Common myeloid progenitor, CD34-positive (primary cell): ENCODE measurements around the gene CADPS2. TPM values are rescaled to one million over a fixed set of nuclear protein-coding genes. Genes with fewer than 3 reads are reported as not detected.
A peak's percentile ranks its signal among the peaks of the same experiment; 100 is the strongest.

ENCODE experiments used
- CTCF ChIA-PET: fragments of 350-600 bp; sonication (Branson Sonifier 250); formaldehyde crosslinking; loops from one replicate; lab custom pipeline; 2021; ENCODE audit warnings: antibody characterized with exemption; lab: Charles Lee
- POLR2A ChIA-PET: fragments of 350-600 bp; sonication (Branson Sonifier 250); formaldehyde crosslinking; loops from one replicate; lab custom pipeline; 2021; ENCODE audit warnings: antibody characterized with exemption; lab: Charles Lee
- DNase-seq, 3 donors: peaks; one replicate each; pipeline versions ENCODE4 v3.0.0 to v3.0.0-alpha.2; 2013
- H3K27ac ChIP-seq, 2 experiments: 1 replicate in 1 of 2; 2 replicates in 1 of 2; pipeline ENCODE4 v1.7.0; 2013; ENCODE audit warnings: inconsistent platforms in 2 of 2, low read length in 2 of 2, mild to moderate bottlenecking in 2 of 2, low read depth in 1 of 2, moderate library complexity in 1 of 2; ENCODE audit not compliant: severe bottlenecking in 2 of 2, insufficient read depth in 1 of 2, poor library complexity in 1 of 2
- H3K27me3 ChIP-seq, 5 experiments: replicated peaks in 2 of 5; 1 replicate in 3 of 5; 2 replicates in 2 of 5; pipeline versions ENCODE4 v1.6.1 to v1.7.0; 2013; ENCODE audit warnings: low read length in 4 of 5, mild to moderate bottlenecking in 2 of 5, moderate library complexity in 2 of 5, inconsistent platforms in 1 of 5; ENCODE audit not compliant: insufficient read depth in 5 of 5, control insufficient read depth in 4 of 5
- H3K36me3 ChIP-seq, 4 experiments: 1 replicate in 2 of 4; 2 replicates in 2 of 4; pipeline versions ENCODE4 v1.6.1 to v1.7.0; 2013; ENCODE audit warnings: low read length in 3 of 4, control low read depth in 1 of 4, mild to moderate bottlenecking in 1 of 4; ENCODE audit not compliant: control insufficient read depth in 4 of 4, insufficient read depth in 4 of 4
- H3K4me1 ChIP-seq, 4 experiments: 1 replicate in 3 of 4; 2 replicates in 1 of 4; pipeline versions ENCODE4 v1.6.1 to v1.7.1; 2013; ENCODE audit warnings: low read length in 3 of 4, mild to moderate bottlenecking in 3 of 4, control low read depth in 1 of 4, inconsistent platforms in 1 of 4, moderate library complexity in 1 of 4; ENCODE audit not compliant: control insufficient read depth in 4 of 4, insufficient read depth in 4 of 4; ENCODE audit errors: control extremely low read depth in 1 of 4
- H3K4me3 ChIP-seq, 7 experiments: 1 replicate in 4 of 7; 2 replicates in 3 of 7; pipeline versions ENCODE4 v1.5.1 to v1.7.0; 2013; ENCODE audit warnings: mild to moderate bottlenecking in 7 of 7, low read length in 6 of 7, moderate library complexity in 6 of 7, inconsistent platforms in 2 of 7, low read depth in 2 of 7, control low read depth in 1 of 7; ENCODE audit not compliant: insufficient read depth in 4 of 7, control insufficient read depth in 1 of 7; ENCODE audit errors: extremely low read depth in 1 of 7
- H3K9me3 ChIP-seq, 5 experiments: 1 replicate in 4 of 5; 2 replicates in 1 of 5; pipeline versions ENCODE4 v1.6.1 to v1.7.1; 2013; ENCODE audit warnings: low read length in 4 of 5, mild to moderate bottlenecking in 2 of 5, inconsistent platforms in 1 of 5, low read depth in 1 of 5, moderate library complexity in 1 of 5; ENCODE audit not compliant: control insufficient read depth in 4 of 5, insufficient read depth in 2 of 5; ENCODE audit errors: control extremely low read depth in 1 of 5
- WGBS: methylation state at CpG from one replicate; pipeline ENCODE4 v1.1.5; 2013; ENCODE audit not compliant: insufficient coverage; 5-methylcytosine and 5-hydroxymethylcytosine counted together
- polyA plus RNA-seq: library from polyadenylated mRNA; unstranded; fragments of 120-200 nt; gene quantifications from one replicate; pipeline ENCODE4 v1.2.1, GENCODE V29; 2013

The CADPS2 gene
- 0.16 TPM for polyA plus RNA-seq

DNA sequence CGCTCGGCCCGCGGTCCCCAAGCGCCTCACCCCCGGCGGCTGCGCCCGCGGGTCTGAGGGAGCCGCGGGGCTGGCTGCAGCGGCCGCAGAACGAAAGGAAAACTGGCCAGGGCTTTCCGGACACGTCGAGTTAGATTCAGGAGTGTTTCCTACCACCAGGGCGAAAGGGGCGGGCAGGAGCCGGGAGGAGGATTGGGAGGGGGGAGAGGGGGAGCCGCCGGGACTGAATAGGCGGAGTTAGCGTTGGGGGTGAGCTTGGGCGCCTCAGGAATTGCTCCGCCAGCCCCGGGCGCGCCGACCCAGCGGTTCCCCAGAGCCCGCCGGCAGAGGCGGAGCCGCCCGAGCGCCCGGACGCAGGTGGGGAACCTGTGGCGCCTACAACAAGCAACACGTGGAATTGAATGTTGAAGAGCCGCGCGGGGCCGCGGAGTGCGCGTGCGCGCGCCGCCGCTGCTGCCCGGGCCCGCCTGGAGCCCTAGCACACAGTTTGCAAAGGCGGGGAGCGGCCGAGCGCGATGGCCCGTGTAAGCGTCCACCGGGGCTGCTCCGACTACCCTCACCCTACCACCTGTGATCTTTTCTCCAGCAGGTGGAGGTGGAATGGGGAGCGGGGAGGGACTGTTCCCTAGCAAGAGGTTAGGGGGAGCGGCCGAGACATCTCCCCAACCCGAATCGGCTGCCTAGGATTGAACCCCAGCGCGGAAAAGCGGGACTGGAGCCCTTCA, at the start of gene CADPS2:
Gene CADPS2 (minus strand): TSS at position 104 of the 725 bp plus-strand sequence. CDS start 123 bp downstream, outside the sequence.
- CTCF ChIA-PET = no interaction called here
- Histone ChIP-seq H3K36me3 (no peaks in the 10 kb centered on the region), H3K4me1 (peaks cover 0 to 19% (median 15%) of the 10 kb centered on the region in 4 experiments), H3K9me3 (no peaks in the 10 kb centered on the region), H3K27me3 (peaks cover 24 to 73% (median 28%) of the 10 kb centered on the region in 5 experiments), H3K4me3 (peak within 1 kb of the TSS; percentile 37 to 80 (median 59)), H3K27ac (no peak within 1 kb of the TSS)
- POLR2A ChIA-PET = interaction anchor here (0.6 kb wide), 1 partner anchor 8 kb away, joined by 4 read pairs; no protein-coding TSS in a partner anchor
- peak in 2 of 3 donors; percentile 65 to 77 for DNase-seq
- 0% methylated on average over 61 of the region's 73 CpGs for WGBS

DNA sequence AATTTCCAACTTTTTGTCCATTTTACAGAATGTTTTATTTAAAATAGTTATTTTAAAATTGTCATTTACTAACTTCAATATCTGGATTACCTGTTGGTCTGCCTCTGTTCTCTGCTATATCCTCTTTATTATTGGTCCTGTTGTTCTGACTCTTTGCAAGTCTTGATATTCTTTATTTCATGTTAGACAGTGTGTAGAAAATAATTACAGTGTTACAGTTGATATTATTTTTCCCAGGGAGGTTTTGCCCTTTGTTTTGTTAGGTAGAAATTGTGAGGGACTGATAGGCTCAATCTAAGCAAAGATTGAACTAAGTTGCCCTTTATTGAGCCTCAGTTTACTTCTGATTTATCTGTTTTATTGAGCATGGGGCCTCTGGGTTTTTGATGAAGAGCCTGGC, 49.4 kb upstream of the CADPS2 start:
- no peak for DNase-seq
- POLR2A ChIA-PET = no interaction called here
- CTCF ChIA-PET = no interaction called here
- Histone ChIP-seq H3K36me3 (no peaks in the 10 kb centered on the region), H3K4me3 (no peak overlapping the region), H3K27me3 (no peaks in the 10 kb centered on the region), H3K4me1 (no peaks in the 10 kb centered on the region), H3K27ac (no peak overlapping the region), H3K9me3 (no peaks in the 10 kb centered on the region)

DNA sequence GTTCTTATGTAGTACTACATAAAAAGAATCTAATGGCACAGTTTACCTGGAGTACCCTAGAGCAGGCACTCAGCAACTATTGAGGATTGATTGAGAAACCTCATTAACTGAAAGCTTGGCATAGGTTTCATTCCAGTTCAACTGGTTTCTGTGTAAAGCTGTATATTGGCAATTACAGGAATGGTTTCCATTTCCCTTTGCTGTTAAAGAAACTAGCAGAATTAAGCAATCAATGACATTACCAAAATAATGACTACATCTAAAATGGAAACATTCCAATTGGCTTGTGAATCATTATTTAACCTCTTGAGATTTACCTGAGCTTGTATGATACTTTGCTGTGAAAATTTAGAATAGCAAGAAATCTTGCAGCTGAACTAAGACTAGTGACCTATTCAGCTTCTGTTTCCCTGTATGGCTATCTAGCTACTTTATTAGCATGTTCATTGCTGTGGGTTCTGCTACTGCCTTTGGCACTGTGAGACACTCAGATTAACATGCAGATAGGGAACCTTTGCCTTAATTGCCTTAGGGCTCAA, 33.5 kb upstream of the CADPS2 start:
- ChIA-PET CTCF (no interaction called here), POLR2A (no interaction called here)
- H3K27me3 ChIP-seq = no peaks in the 10 kb centered on the region
- DNase-seq = no peak
- no peaks in the 10 kb centered on the region for H3K36me3 ChIP-seq
- no peak overlapping the region for H3K27ac ChIP-seq
- no peaks in the 10 kb centered on the region for H3K9me3 ChIP-seq
- H3K4me1 ChIP-seq = no peaks in the 10 kb centered on the region
- H3K4me3 ChIP-seq = no peak overlapping the region

- POLR2A ChIA-PET = no interaction called here
- no peaks in the 10 kb centered on the region for H3K4me1 ChIP-seq
- no peak overlapping the region for H3K27ac ChIP-seq
- H3K27me3 ChIP-seq = no peaks in the 10 kb centered on the region
- H3K9me3 ChIP-seq = no peaks in the 10 kb centered on the region
- no peaks in the 10 kb centered on the region for H3K36me3 ChIP-seq
- no peak for DNase-seq
- CTCF ChIA-PET = no interaction called here
- H3K4me3 ChIP-seq = no peak overlapping the region
- WGBS = 94% methylated on average over 7 of the region's 9 CpGs
These were observed 28.6 kb upstream of the CADPS2 start for GRCh38 chr7:122914812-122915211.

GRCh38 chr7:122913608-122914007, 27.3 kb upstream of the CADPS2 start:
- CTCF ChIA-PET = no interaction called here

GRCh38 chr7:122902751-122903495, 16.7 kb upstream of the CADPS2 start:
- Histone ChIP-seq H3K36me3 (no peaks in the 10 kb centered on the region), H3K4me1 (no peaks in the 10 kb centered on the region), H3K9me3 (no peaks in the 10 kb centered on the region), H3K27me3 (no peaks in the 10 kb centered on the region), H3K27ac (no peak overlapping the region), H3K4me3 (no peak overlapping the region)
- ChIA-PET CTCF (interaction anchor here (1.0 kb wide), 1 partner anchor 10 kb away, joined by 3 read pairs; no protein-coding TSS in a partner anchor), POLR2A (no interaction called here)
- peak in 1 of 3 donors; percentile 7 for DNase-seq
- WGBS = 87% methylated on average over 3 of the region's 5 CpGs

More at GRCh38 chr7:122913608-122914007, 27.3 kb upstream of the CADPS2 start:
- Histone ChIP-seq H3K9me3 (no peaks in the 10 kb centered on the region), H3K4me3 (no peak overlapping the region), H3K27me3 (no peaks in the 10 kb centered on the region), H3K36me3 (no peaks in the 10 kb centered on the region), H3K27ac (no peak overlapping the region), H3K4me1 (no peaks in the 10 kb centered on the region)
- 95% methylated on average over 15 of the region's 15 CpGs for WGBS
- no peak for DNase-seq
- POLR2A ChIA-PET = no interaction called here

- no peak overlapping the region for H3K4me3 ChIP-seq
- CTCF ChIA-PET = no interaction called here
- no peaks in the 10 kb centered on the region for H3K36me3 ChIP-seq
- H3K27ac ChIP-seq = no peak overlapping the region
- 100% methylated on average over 1 of the region's 3 CpGs for WGBS
- H3K4me1 ChIP-seq = no peaks in the 10 kb centered on the region
- no peak for DNase-seq
- POLR2A ChIA-PET = interaction anchor here (0.6 kb wide), 1 partner anchor 433 kb away, joined by 3 read pairs; no protein-coding TSS in a partner anchor
- no peaks in the 10 kb centered on the region for H3K9me3 ChIP-seq
- no peaks in the 10 kb centered on the region for H3K27me3 ChIP-seq
These were observed 15.0 kb upstream of the CADPS2 start for GRCh38 chr7:122901250-122901649.
